Measurements from ENCODE around the gene PAQR9. TPM values are rescaled to one million over a fixed set of nuclear protein-coding genes. Genes with fewer than 3 reads are reported as not detected.

The PAQR9 gene
- total and polyA plus RNA-seq, 2 experiments from 2014 or later: 0.68 to 1.0 TPM

GRCh38 chr3:142963234-142963515, 299 bp downstream of the PAQR9 start:
- peaks cover 4% of the 10 kb centered on the region for H3K4me1 ChIP-seq (ENCODE audit: low read depth)
- DNase-seq (ENCODE audit: low read depth in 1 of 2, low spot score in 1 of 2): no peak
- H3K9me3 ChIP-seq (ENCODE audit: low read depth): no peaks in the 10 kb centered on the region
- TF ChIP-seq CTCF (IDR thresholded peaks at IDR 0.05; ENCODE audit: low read depth, low read length): no peak
- peaks cover 30% of the 10 kb centered on the region for H3K27me3 ChIP-seq
- H3K27ac ChIP-seq: no peak overlapping the region
- H3K4me3 ChIP-seq: peak overlapping the region; percentile 46
- no peaks in the 10 kb centered on the region for H3K36me3 ChIP-seq

GRCh38 chr3:142962520-142963233, 797 bp downstream of the PAQR9 start:
- Histone ChIP-seq H3K36me3 (no peaks in the 10 kb centered on the region), H3K4me3 (peak overlapping the region; percentile 46), H3K4me1 (ENCODE audit: low read depth) (peaks cover 9% of the 10 kb centered on the region), H3K9me3 (ENCODE audit: low read depth) (no peaks in the 10 kb centered on the region), H3K27me3 (peaks cover 30% of the 10 kb centered on the region), H3K27ac (no peak overlapping the region)
- no peak for TF ChIP-seq CTCF (IDR thresholded peaks at IDR 0.05; ENCODE audit: low read depth, low read length)
- no peak for DNase-seq (ENCODE audit: low read depth in 1 of 2, low spot score in 1 of 2)

GRCh38 chr3:142962175-142962519, 1.3 kb downstream of the PAQR9 start:
- Histone ChIP-seq H3K27me3 (peaks cover 30% of the 10 kb centered on the region), H3K4me3 (no peak overlapping the region), H3K36me3 (no peaks in the 10 kb centered on the region), H3K9me3 (ENCODE audit: low read depth) (no peaks in the 10 kb centered on the region), H3K27ac (no peak overlapping the region), H3K4me1 (ENCODE audit: low read depth) (peaks cover 14% of the 10 kb centered on the region)
- TF ChIP-seq CTCF (IDR thresholded peaks at IDR 0.05; ENCODE audit: low read depth, low read length): no peak
- no peak for DNase-seq (ENCODE audit: low read depth in 1 of 2, low spot score in 1 of 2)

- no peak for DNase-seq (ENCODE audit: low read depth in 1 of 2, low spot score in 1 of 2)
- Histone ChIP-seq H3K27me3 (peaks cover 30% of the 10 kb centered on the region), H3K36me3 (no peaks in the 10 kb centered on the region)
Measured at GRCh38 chr3:142961539-142961938, 1.9 kb downstream of the PAQR9 start.

GRCh38 chr3:142960322-142960850, 3.1 kb downstream of the PAQR9 start:
- Histone ChIP-seq H3K4me1 (ENCODE audit: low read depth) (peaks cover 24% of the 10 kb centered on the region), H3K27me3 (peaks cover 23% of the 10 kb centered on the region), H3K27ac (no peak overlapping the region), H3K9me3 (ENCODE audit: low read depth) (no peaks in the 10 kb centered on the region), H3K4me3 (no peak overlapping the region), H3K36me3 (no peaks in the 10 kb centered on the region)
- no peak for DNase-seq (ENCODE audit: low read depth in 1 of 2, low spot score in 1 of 2)
- TF ChIP-seq CTCF (IDR thresholded peaks at IDR 0.05; ENCODE audit: low read depth, low read length): no peak

More at GRCh38 chr3:142961539-142961938, 1.9 kb downstream of the PAQR9 start:
- no peak for TF ChIP-seq CTCF (IDR thresholded peaks at IDR 0.05; ENCODE audit: low read depth, low read length)
- no peaks in the 10 kb centered on the region for H3K9me3 ChIP-seq (ENCODE audit: low read depth)
- peaks cover 21% of the 10 kb centered on the region for H3K4me1 ChIP-seq (ENCODE audit: low read depth)
- H3K27ac ChIP-seq: no peak overlapping the region
- no peak overlapping the region for H3K4me3 ChIP-seq

Measured in cardiac muscle cell (in vitro differentiated cells and primary cell).